ENCODE data around the gene UGT1A8.

UGT1A8 gene

GRCh38 chr2:233816771-233817170, 199.3 kb downstream of the UGT1A8 start:
- Histone ChIP-seq H2BK15ac (replicated peaks; ENCODE audit: low read depth) (no peak overlapping the region), H3K4me2 (ENCODE audit: low read length) (no peak overlapping the region), H3K27me3 (ENCODE audit: insufficient read depth, low read length, poor library complexity) (no peaks in the 10 kb centered on the region), H4K8ac (ENCODE audit: low read depth, low read length) (no peak overlapping the region), H3K79me1 (ENCODE audit: low read length) (no peaks in the 10 kb centered on the region), H3K4me1 (ENCODE audit: control insufficient read depth, low read depth, low read length) (no peaks in the 10 kb centered on the region), H3K4me3 (ENCODE audit: low read length) (no peak overlapping the region), H3K56ac (ENCODE audit: low read length) (no peak overlapping the region), H2BK120ac (ENCODE audit: low read depth, low read length) (no peak overlapping the region), H3K79me2 (ENCODE audit: control insufficient read depth, insufficient read depth, low read length) (no peaks in the 10 kb centered on the region), H2BK5ac (ENCODE audit: low read length) (no peak overlapping the region), H4K5ac (ENCODE audit: low read length) (no peak overlapping the region), H3K23ac (ENCODE audit: low read length) (no peak overlapping the region), H3K36me3 (ENCODE audit: control insufficient read depth, insufficient read depth, low read length) (no peaks in the 10 kb centered on the region), H3K4ac (ENCODE audit: low read depth, low read length) (no peak overlapping the region), H2AK5ac (ENCODE audit: low read length) (no peak overlapping the region), H3K27ac (ENCODE audit: low read depth, low read length) (no peak overlapping the region), H3K9ac (ENCODE audit: low read length) (no peak overlapping the region), H3K18ac (ENCODE audit: low read length) (no peak overlapping the region)
- WGBS (ENCODE audit: extremely low coverage, insufficient coverage, low lambda C conversion rate), result no CpG with 5 or more reads among the region's 4 CpGs
- no peak for DNase-seq

GRCh38 chr2:233817361-233817911, 200.0 kb downstream of the UGT1A8 start:
- Histone ChIP-seq H2BK120ac (ENCODE audit: low read depth, low read length) (no peak overlapping the region), H4K5ac (ENCODE audit: low read length) (no peak overlapping the region), H3K4me2 (ENCODE audit: low read length) (no peak overlapping the region), H3K18ac (ENCODE audit: low read length) (no peak overlapping the region), H3K4me1 (ENCODE audit: control insufficient read depth, low read depth, low read length) (no peaks in the 10 kb centered on the region), H2AK5ac (ENCODE audit: low read length) (no peak overlapping the region), H3K23ac (ENCODE audit: low read length) (no peak overlapping the region), H3K4ac (ENCODE audit: low read depth, low read length) (no peak overlapping the region), H3K56ac (ENCODE audit: low read length) (no peak overlapping the region), H4K8ac (ENCODE audit: low read depth, low read length) (no peak overlapping the region), H3K36me3 (ENCODE audit: control insufficient read depth, insufficient read depth, low read length) (no peaks in the 10 kb centered on the region), H3K27me3 (ENCODE audit: insufficient read depth, low read length, poor library complexity) (no peaks in the 10 kb centered on the region), H3K79me2 (ENCODE audit: control insufficient read depth, insufficient read depth, low read length) (no peaks in the 10 kb centered on the region), H3K4me3 (ENCODE audit: low read length) (no peak overlapping the region), H2BK5ac (ENCODE audit: low read length) (no peak overlapping the region), H3K27ac (ENCODE audit: low read depth, low read length) (no peak overlapping the region), H2BK15ac (replicated peaks; ENCODE audit: low read depth) (no peak overlapping the region), H3K79me1 (ENCODE audit: low read length) (no peaks in the 10 kb centered on the region), H3K9ac (ENCODE audit: low read length) (no peak overlapping the region)
- no CpG with 5 or more reads among the region's 3 CpGs for WGBS (ENCODE audit: extremely low coverage, insufficient coverage, low lambda C conversion rate)
- no peak for DNase-seq

DNA sequence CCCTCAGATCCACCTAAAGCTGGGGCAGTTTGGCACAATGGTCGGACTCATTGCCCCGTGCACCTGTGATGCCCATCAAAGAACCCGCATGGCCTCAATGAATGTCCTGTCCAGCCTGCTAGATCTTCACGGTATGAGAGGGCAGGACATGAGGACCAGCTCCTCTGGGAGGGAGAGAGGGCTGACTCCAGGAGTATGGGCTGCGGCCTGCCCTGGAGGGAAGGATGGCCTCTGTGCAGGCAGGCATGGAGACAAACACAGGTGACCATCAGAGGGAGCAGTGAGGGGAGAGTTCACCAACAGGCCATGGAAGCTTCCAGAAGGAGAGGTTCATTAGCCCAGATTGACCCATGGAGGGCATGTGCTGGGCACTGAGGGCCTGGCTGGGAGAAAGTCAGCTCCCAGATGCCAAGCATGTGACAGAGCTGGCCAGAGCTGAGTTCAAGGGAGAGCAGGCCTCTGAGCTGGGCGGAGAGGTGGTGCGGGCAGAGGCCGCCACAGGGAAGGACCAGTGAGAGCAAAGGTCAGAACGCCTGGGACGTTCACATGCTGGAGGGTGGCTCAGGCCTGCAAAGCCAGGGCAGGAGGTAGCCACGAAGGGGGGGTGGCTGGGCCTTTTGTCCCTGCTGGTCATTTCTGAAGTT, 200.7 kb downstream of the UGT1A8 start:
- Histone ChIP-seq H3K79me2 (ENCODE audit: control insufficient read depth, insufficient read depth, low read length) (no peaks in the 10 kb centered on the region), H3K4ac (ENCODE audit: low read depth, low read length) (no peak overlapping the region), H3K36me3 (ENCODE audit: control insufficient read depth, insufficient read depth, low read length) (no peaks in the 10 kb centered on the region), H2AK5ac (ENCODE audit: low read length) (no peak overlapping the region), H3K9ac (ENCODE audit: low read length) (no peak overlapping the region), H2BK120ac (ENCODE audit: low read depth, low read length) (no peak overlapping the region), H4K5ac (ENCODE audit: low read length) (no peak overlapping the region), H3K4me1 (ENCODE audit: control insufficient read depth, low read depth, low read length) (no peaks in the 10 kb centered on the region), H3K79me1 (ENCODE audit: low read length) (no peaks in the 10 kb centered on the region), H4K8ac (ENCODE audit: low read depth, low read length) (no peak overlapping the region), H3K4me2 (ENCODE audit: low read length) (no peak overlapping the region), H3K23ac (ENCODE audit: low read length) (no peak overlapping the region), H2BK15ac (replicated peaks; ENCODE audit: low read depth) (no peak overlapping the region), H3K27me3 (ENCODE audit: insufficient read depth, low read length, poor library complexity) (no peaks in the 10 kb centered on the region), H3K4me3 (ENCODE audit: low read length) (no peak overlapping the region), H2BK5ac (ENCODE audit: low read length) (no peak overlapping the region), H3K27ac (ENCODE audit: low read depth, low read length) (no peak overlapping the region), H3K18ac (ENCODE audit: low read length) (no peak overlapping the region), H3K56ac (ENCODE audit: low read length) (no peak overlapping the region)
- no CpG with 5 or more reads among the region's 11 CpGs for WGBS (ENCODE audit: extremely low coverage, insufficient coverage, low lambda C conversion rate)
- no peak for DNase-seq

DNA sequence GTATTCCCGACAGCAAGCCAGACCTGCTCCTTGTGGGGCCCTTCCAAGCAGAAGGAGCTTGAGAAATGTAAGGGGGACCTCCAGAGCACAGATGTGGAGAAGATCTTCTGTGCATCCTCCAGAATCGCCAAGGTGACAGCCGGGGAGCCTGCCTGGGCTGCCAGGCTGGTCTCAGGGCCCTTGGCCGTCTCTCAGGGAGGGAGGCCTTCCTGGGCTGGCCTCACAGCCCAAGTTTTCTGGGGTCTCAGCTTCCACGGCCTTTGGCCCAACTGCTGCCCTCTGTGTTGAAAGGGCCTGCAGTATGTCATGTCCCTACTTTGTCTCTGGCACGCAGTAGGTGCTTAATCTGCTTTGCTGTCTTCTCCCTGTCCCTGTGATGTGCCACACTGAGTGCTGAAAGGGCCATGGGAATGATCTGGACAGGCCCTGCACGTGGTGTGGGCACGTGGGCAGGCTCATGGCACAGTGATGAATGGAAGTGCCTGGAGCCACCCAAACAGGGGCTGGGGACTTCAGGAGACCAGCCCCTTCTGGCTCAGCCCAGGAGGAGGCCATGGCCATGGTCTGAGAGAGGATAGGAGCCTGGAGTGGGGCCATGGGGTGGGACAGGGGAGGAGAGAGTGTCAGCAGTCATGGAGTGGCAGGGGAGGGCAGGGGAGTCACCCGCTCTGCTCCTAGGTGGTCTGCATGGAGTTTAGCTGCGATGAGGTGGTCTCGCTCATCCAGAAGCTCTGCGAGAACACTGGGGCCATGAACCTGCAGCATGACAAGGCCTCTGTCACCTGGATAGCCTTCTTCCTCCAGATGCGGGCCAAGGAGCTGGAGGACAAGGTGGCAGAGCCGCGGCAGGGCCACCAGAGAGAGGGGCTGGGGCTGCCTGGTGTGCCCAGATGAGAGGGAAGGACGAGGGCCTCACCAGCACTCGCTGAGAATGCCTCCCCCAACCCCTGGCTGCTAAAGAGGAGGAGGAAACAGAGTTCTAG, 201.5 kb downstream of the UGT1A8 start:
- H4K8ac ChIP-seq (ENCODE audit: low read depth, low read length), result no peak overlapping the region

GRCh38 chr2:233819884-233820773, 202.7 kb downstream of the UGT1A8 start:
- no peak overlapping the region for H3K4me3 ChIP-seq (ENCODE audit: low read length)
- H2BK120ac ChIP-seq (ENCODE audit: low read depth, low read length), result no peak overlapping the region
- no peak overlapping the region for H3K9ac ChIP-seq (ENCODE audit: low read length)
- H2BK5ac ChIP-seq (ENCODE audit: low read length), result no peak overlapping the region
- H3K18ac ChIP-seq (ENCODE audit: low read length), result no peak overlapping the region
- no peaks in the 10 kb centered on the region for H3K4me1 ChIP-seq (ENCODE audit: control insufficient read depth, low read depth, low read length)
- H3K27ac ChIP-seq (ENCODE audit: low read depth, low read length), result no peak overlapping the region
- no peak overlapping the region for H4K8ac ChIP-seq (ENCODE audit: low read depth, low read length)
- H4K5ac ChIP-seq (ENCODE audit: low read length), result no peak overlapping the region
- no CpG with 5 or more reads among the region's 18 CpGs for WGBS (ENCODE audit: extremely low coverage, insufficient coverage, low lambda C conversion rate)
- no peaks in the 10 kb centered on the region for H3K36me3 ChIP-seq (ENCODE audit: control insufficient read depth, insufficient read depth, low read length)
- H2BK15ac ChIP-seq (replicated peaks; ENCODE audit: low read depth), result no peak overlapping the region
- no peak overlapping the region for H3K23ac ChIP-seq (ENCODE audit: low read length)
- no peak for DNase-seq
- H3K79me2 ChIP-seq (ENCODE audit: control insufficient read depth, insufficient read depth, low read length), result no peaks in the 10 kb centered on the region
- H3K4me2 ChIP-seq (ENCODE audit: low read length), result no peak overlapping the region
- H3K4ac ChIP-seq (ENCODE audit: low read depth, low read length), result no peak overlapping the region
- H3K79me1 ChIP-seq (ENCODE audit: low read length), result no peaks in the 10 kb centered on the region
- no peaks in the 10 kb centered on the region for H3K27me3 ChIP-seq (ENCODE audit: insufficient read depth, low read length, poor library complexity)
- H3K56ac ChIP-seq (ENCODE audit: low read length), result no peak overlapping the region
- H2AK5ac ChIP-seq (ENCODE audit: low read length), result no peak overlapping the region

More for the DNA sequence above, 201.5 kb downstream of the UGT1A8 start:
- Histone ChIP-seq H2AK5ac (ENCODE audit: low read length) (no peak overlapping the region), H4K5ac (ENCODE audit: low read length) (no peak overlapping the region), H3K4me2 (ENCODE audit: low read length) (no peak overlapping the region), H3K4me1 (ENCODE audit: control insufficient read depth, low read depth, low read length) (no peaks in the 10 kb centered on the region), H3K79me1 (ENCODE audit: low read length) (no peaks in the 10 kb centered on the region), H3K9ac (ENCODE audit: low read length) (no peak overlapping the region), H3K36me3 (ENCODE audit: control insufficient read depth, insufficient read depth, low read length) (no peaks in the 10 kb centered on the region), H2BK120ac (ENCODE audit: low read depth, low read length) (no peak overlapping the region), H3K18ac (ENCODE audit: low read length) (no peak overlapping the region), H3K27ac (ENCODE audit: low read depth, low read length) (no peak overlapping the region), H3K4me3 (ENCODE audit: low read length) (no peak overlapping the region), H3K4ac (ENCODE audit: low read depth, low read length) (no peak overlapping the region), H3K79me2 (ENCODE audit: control insufficient read depth, insufficient read depth, low read length) (no peaks in the 10 kb centered on the region), H3K23ac (ENCODE audit: low read length) (no peak overlapping the region), H2BK5ac (ENCODE audit: low read length) (no peak overlapping the region), H2BK15ac (replicated peaks; ENCODE audit: low read depth) (no peak overlapping the region), H3K56ac (ENCODE audit: low read length) (no peak overlapping the region), H3K27me3 (ENCODE audit: insufficient read depth, low read length, poor library complexity) (no peaks in the 10 kb centered on the region)
- no CpG with 5 or more reads among the region's 17 CpGs for WGBS (ENCODE audit: extremely low coverage, insufficient coverage, low lambda C conversion rate)
- no peak for DNase-seq
